HUES64 (cell line): ENCODE data around the gene CLDN22.

Experiments used
- H3K27ac ChIP-seq: 2 replicates; pipeline ENCODE4 v1.7.0; 2013; ENCODE audit warnings: low read depth, low read length, inconsistent platforms
- H3K27me3 ChIP-seq: 2 replicates; pipeline ENCODE4 v1.6.1; 2013; ENCODE audit warnings: mild to moderate bottlenecking, low read length; ENCODE audit not compliant: insufficient read depth
- H3K36me3 ChIP-seq: 2 replicates; pipeline ENCODE4 v1.6.1; 2013; ENCODE audit warnings: mild to moderate bottlenecking, low read length; ENCODE audit not compliant: insufficient read depth
- H3K4me1 ChIP-seq: 2 replicates; pipeline ENCODE4 v1.6.1; 2013; ENCODE audit warnings: mild to moderate bottlenecking, low read length, moderate library complexity; ENCODE audit not compliant: insufficient read depth
- H3K4me3 ChIP-seq: 2 replicates; pipeline ENCODE4 v1.5.1; 2013; ENCODE audit warnings: mild to moderate bottlenecking, low read length, moderate library complexity
- H3K9ac ChIP-seq: 2 replicates; pipeline ENCODE4 v1.6.1; 2013; ENCODE audit warnings: mild to moderate bottlenecking, low read depth, low read length
- H3K9me3 ChIP-seq: 2 replicates; pipeline ENCODE4 v1.6.1; 2013; ENCODE audit warnings: low read depth, low read length; ENCODE audit not compliant: insufficient read depth
- WGBS: fragments of 150-250, 120-280 bp; methylation state at CpG from one replicate; pipeline ENCODE4 v1.1.7; 2013; ENCODE audit warnings: missing lambda C conversion rate; 5-methylcytosine and 5-hydroxymethylcytosine counted together

The CLDN22 gene

GRCh38 chr4:183355405-183355804, 35.3 kb upstream of the CLDN22 start:
- 95% methylated on average over 4 of the region's 4 CpGs for WGBS
- Histone ChIP-seq H3K4me3 (no peak overlapping the region), H3K9me3 (no peaks in the 10 kb centered on the region), H3K27ac (no peak overlapping the region), H3K4me1 (no peaks in the 10 kb centered on the region), H3K36me3 (no peaks in the 10 kb centered on the region), H3K9ac (no peak overlapping the region), H3K27me3 (no peaks in the 10 kb centered on the region)

GRCh38 chr4:183354219-183354618, 34.1 kb upstream of the CLDN22 start:
- no peak overlapping the region for H3K9ac ChIP-seq
- H3K9me3 ChIP-seq = no peaks in the 10 kb centered on the region
- no peaks in the 10 kb centered on the region for H3K36me3 ChIP-seq
- H3K27me3 ChIP-seq = no peaks in the 10 kb centered on the region
- no peak overlapping the region for H3K4me3 ChIP-seq
- WGBS = 89% methylated on average over 9 of the region's 9 CpGs
- H3K4me1 ChIP-seq = no peaks in the 10 kb centered on the region
- no peak overlapping the region for H3K27ac ChIP-seq

GRCh38 chr4:183353557-183353956, 33.5 kb upstream of the CLDN22 start:
- 90% methylated on average over 8 of the region's 8 CpGs for WGBS
- Histone ChIP-seq H3K27ac (no peak overlapping the region), H3K36me3 (no peaks in the 10 kb centered on the region), H3K9me3 (no peaks in the 10 kb centered on the region), H3K27me3 (no peaks in the 10 kb centered on the region), H3K4me1 (no peaks in the 10 kb centered on the region), H3K4me3 (no peak overlapping the region), H3K9ac (no peak overlapping the region)

- Histone ChIP-seq H3K9ac (no peak overlapping the region), H3K9me3 (no peaks in the 10 kb centered on the region), H3K36me3 (no peaks in the 10 kb centered on the region), H3K27me3 (no peaks in the 10 kb centered on the region), H3K4me3 (no peak overlapping the region), H3K27ac (no peak overlapping the region), H3K4me1 (no peaks in the 10 kb centered on the region)
- WGBS = 91% methylated on average over 3 of the region's 5 CpGs
Measured at GRCh38 chr4:183352546-183352945, 32.5 kb upstream of the CLDN22 start.

GRCh38 chr4:183350317-183351071, 30.4 kb upstream of the CLDN22 start:
- 94% methylated on average over 17 of the region's 17 CpGs for WGBS
- Histone ChIP-seq H3K36me3 (no peaks in the 10 kb centered on the region), H3K9ac (no peak overlapping the region), H3K4me1 (no peaks in the 10 kb centered on the region), H3K27ac (no peak overlapping the region), H3K27me3 (no peaks in the 10 kb centered on the region), H3K4me3 (no peak overlapping the region), H3K9me3 (no peaks in the 10 kb centered on the region)

GRCh38 chr4:183349673-183350072, 29.6 kb upstream of the CLDN22 start:
- H3K27ac ChIP-seq = no peak overlapping the region
- H3K27me3 ChIP-seq = no peaks in the 10 kb centered on the region
- 95% methylated on average over 9 of the region's 9 CpGs for WGBS
- H3K9ac ChIP-seq = no peak overlapping the region
- no peaks in the 10 kb centered on the region for H3K36me3 ChIP-seq
- H3K4me1 ChIP-seq = no peaks in the 10 kb centered on the region
- H3K9me3 ChIP-seq = no peaks in the 10 kb centered on the region
- no peak overlapping the region for H3K4me3 ChIP-seq

GRCh38 chr4:183348706-183349659, 28.9 kb upstream of the CLDN22 start:
- H3K4me3 ChIP-seq = no peak overlapping the region
- no peaks in the 10 kb centered on the region for H3K27me3 ChIP-seq
- H3K9ac ChIP-seq = no peak overlapping the region
- no peaks in the 10 kb centered on the region for H3K9me3 ChIP-seq
- no peaks in the 10 kb centered on the region for H3K4me1 ChIP-seq
- no peak overlapping the region for H3K27ac ChIP-seq
- no peaks in the 10 kb centered on the region for H3K36me3 ChIP-seq
- 88% methylated on average over 15 of the region's 17 CpGs for WGBS

- H3K9me3 ChIP-seq = no peaks in the 10 kb centered on the region
- H3K36me3 ChIP-seq = no peaks in the 10 kb centered on the region
- H3K9ac ChIP-seq = no peak overlapping the region
- H3K4me1 ChIP-seq = no peaks in the 10 kb centered on the region
- no peak overlapping the region for H3K4me3 ChIP-seq
- no peak overlapping the region for H3K27ac ChIP-seq
- 86% methylated on average over 12 of the region's 12 CpGs for WGBS
- H3K27me3 ChIP-seq = no peaks in the 10 kb centered on the region
Measured at GRCh38 chr4:183348136-183348535, 28.1 kb upstream of the CLDN22 start.

- no peak overlapping the region for H3K9ac ChIP-seq
Measured at GRCh38 chr4:183347566-183347965, 27.5 kb upstream of the CLDN22 start.

GRCh38 chr4:183347146-183347545, 27.1 kb upstream of the CLDN22 start:
- no peak overlapping the region for H3K4me3 ChIP-seq
- no peak overlapping the region for H3K9ac ChIP-seq

More at GRCh38 chr4:183347566-183347965, 27.5 kb upstream of the CLDN22 start:
- Histone ChIP-seq H3K27me3 (no peaks in the 10 kb centered on the region), H3K9me3 (no peaks in the 10 kb centered on the region), H3K4me1 (no peaks in the 10 kb centered on the region), H3K27ac (no peak overlapping the region), H3K4me3 (no peak overlapping the region), H3K36me3 (no peaks in the 10 kb centered on the region)
- WGBS = 90% methylated on average over 4 of the region's 4 CpGs

GRCh38 chr4:183345261-183345660, 25.2 kb upstream of the CLDN22 start:
- Histone ChIP-seq H3K9ac (no peak overlapping the region), H3K9me3 (no peaks in the 10 kb centered on the region), H3K27me3 (no peaks in the 10 kb centered on the region), H3K36me3 (no peaks in the 10 kb centered on the region), H3K4me1 (no peaks in the 10 kb centered on the region), H3K27ac (no peak overlapping the region), H3K4me3 (no peak overlapping the region)
- WGBS = 83% methylated on average over 4 of the region's 4 CpGs

More at GRCh38 chr4:183347146-183347545, 27.1 kb upstream of the CLDN22 start:
- no peaks in the 10 kb centered on the region for H3K27me3 ChIP-seq
- 92% methylated on average over 8 of the region's 8 CpGs for WGBS
- no peak overlapping the region for H3K27ac ChIP-seq
- no peaks in the 10 kb centered on the region for H3K9me3 ChIP-seq
- H3K4me1 ChIP-seq = no peaks in the 10 kb centered on the region
- no peaks in the 10 kb centered on the region for H3K36me3 ChIP-seq
